ENCODE measurements around the gene GBP4. TPM values are rescaled to one million over a fixed set of nuclear protein-coding genes. Genes with fewer than 3 reads are reported as not detected.
"Not testable (repeated sequence)": the region's sequence is repeated elsewhere in the genome, so short reads cannot be mapped to it uniquely, and the experiment has no call there.

GBP4 gene
- total RNA-seq, result 4.8 to 6.7 TPM (median 5.5 TPM) in 3 replicates

DNA sequence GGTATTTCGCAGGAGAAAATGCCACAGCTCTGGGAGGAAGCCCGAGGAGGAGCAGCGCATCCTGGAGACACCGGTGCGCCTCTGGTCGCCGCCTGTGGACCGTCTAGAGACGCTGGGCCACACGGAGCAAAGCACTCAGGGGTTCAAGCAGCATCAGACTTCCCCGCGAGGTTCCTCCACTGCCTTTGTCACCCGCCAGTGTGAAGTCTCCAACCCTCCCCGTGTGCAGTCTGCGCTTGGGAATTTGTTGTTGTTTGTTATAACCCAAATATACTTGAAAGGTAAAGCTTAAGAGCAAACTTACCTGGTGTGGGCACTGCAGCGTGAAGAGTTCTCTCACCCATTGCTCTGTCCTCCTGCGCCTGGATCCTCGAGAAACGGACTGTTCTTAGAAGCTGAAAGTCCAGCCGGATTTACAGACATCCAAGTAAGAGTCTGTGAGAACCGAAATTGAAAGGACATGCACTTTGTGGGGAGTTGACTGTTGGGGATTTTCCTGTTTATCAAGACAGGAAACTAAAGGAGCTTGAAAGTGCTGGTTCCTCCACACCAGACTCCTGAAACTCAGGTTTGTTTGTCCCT is at the start of gene GBP4:
Gene GBP4, minus strand, starts transcription at position 452 of the 582 bp plus-strand sequence. Its CDS starts 108 bp downstream, at position 344.
- H3K4me3 Mint-ChIP-seq, result peak within 1 kb of the TSS; percentile 63
- H3K9me3 Mint-ChIP-seq, result no peaks in the 10 kb centered on the region
- H3K36me3 Mint-ChIP-seq, result no peaks in the 10 kb centered on the region
- no peak for DNase-seq (ENCODE audit: low spot score in 2 of 2, unreplicated experiment in 2 of 2)
- H3K27ac Mint-ChIP-seq, result peak within 1 kb of the TSS; percentile 83
- TF ChIP-seq CTCF (IDR thresholded peaks at IDR 0.05; ENCODE audit: unreplicated experiment), result no peak
- no peaks in the 10 kb centered on the region for H3K27me3 Mint-ChIP-seq (ENCODE audit: low read depth)
- H3K4me1 Mint-ChIP-seq, result peaks cover 31% of the 10 kb centered on the region

DNA sequence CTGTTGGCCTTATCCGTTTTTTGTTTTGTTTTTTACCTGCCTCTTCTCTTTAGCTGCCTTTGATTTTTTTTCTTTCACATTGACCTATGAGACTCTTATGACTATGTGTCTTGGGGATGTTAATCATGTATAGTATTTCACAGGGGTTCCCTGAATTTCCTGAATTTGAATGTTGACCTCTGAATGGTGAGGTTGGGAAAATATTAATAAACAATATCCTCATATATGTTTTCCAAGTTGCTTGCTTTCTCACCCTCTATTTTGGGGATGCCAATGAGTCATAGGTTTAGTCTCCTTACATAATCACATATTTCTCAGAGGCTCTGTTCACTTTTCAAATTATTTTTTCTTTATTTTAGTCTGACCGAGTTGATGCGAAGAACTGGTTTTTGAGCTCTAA is 44.3 kb upstream of the GBP4 start:
- Mint-ChIP-seq H3K36me3 (no peaks in the 10 kb centered on the region), H3K4me3 (no peak overlapping the region), H3K9me3 (peaks cover 20% of the 10 kb centered on the region), H3K27me3 (ENCODE audit: low read depth) (peaks cover 16% of the 10 kb centered on the region), H3K27ac (no peak overlapping the region), H3K4me1 (no peaks in the 10 kb centered on the region)
- no peak for DNase-seq (ENCODE audit: low spot score in 2 of 2, unreplicated experiment in 2 of 2)
- TF ChIP-seq CTCF (IDR thresholded peaks at IDR 0.05; ENCODE audit: unreplicated experiment), result no peak

- peaks cover 18% of the 10 kb centered on the region for H3K9me3 Mint-ChIP-seq
- no peak overlapping the region for H3K27ac Mint-ChIP-seq
- H3K4me3 Mint-ChIP-seq, result no peak overlapping the region
- DNase-seq (ENCODE audit: low spot score in 2 of 2, unreplicated experiment in 2 of 2), result no peak
- H3K36me3 Mint-ChIP-seq, result peaks cover 3% of the 10 kb centered on the region
- no peak for TF ChIP-seq CTCF (IDR thresholded peaks at IDR 0.05; ENCODE audit: unreplicated experiment)
- H3K4me1 Mint-ChIP-seq, result peaks cover 14% of the 10 kb centered on the region
- H3K27me3 Mint-ChIP-seq (ENCODE audit: low read depth), result no peaks in the 10 kb centered on the region
Observed at GRCh38 chr1:89221341-89221740, 22.6 kb upstream of the GBP4 start.

DNA sequence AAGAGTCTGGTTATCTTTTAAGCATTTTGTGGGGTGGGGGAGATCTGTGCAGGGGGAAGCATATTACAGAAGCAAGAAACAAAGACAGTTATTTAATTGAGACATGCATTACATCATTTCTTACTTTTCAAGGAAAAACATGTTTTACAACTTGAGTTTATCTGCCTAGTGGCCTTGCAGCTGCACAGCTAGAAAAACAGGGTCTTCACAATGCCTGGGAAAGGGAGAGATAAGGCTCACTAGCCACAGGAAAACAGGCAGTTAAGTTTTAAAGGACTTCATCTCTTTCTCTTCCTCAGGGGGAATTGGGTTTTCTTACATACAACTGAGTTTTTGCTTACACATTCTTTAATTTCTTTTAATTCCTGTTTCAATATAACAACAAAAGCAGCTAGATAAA is 21.1 kb upstream of the GBP4 start:
- H3K27me3 Mint-ChIP-seq (ENCODE audit: low read depth); DNase-seq (ENCODE audit: low spot score in 2 of 2, unreplicated experiment in 2 of 2); H3K4me3 Mint-ChIP-seq; H3K36me3 Mint-ChIP-seq: not testable (repeated sequence)
- Mint-ChIP-seq H3K9me3 (peaks cover 14% of the 10 kb centered on the region), H3K4me1 (peaks cover 14% of the 10 kb centered on the region), H3K27ac (peak overlapping the region; percentile 77)

DNA sequence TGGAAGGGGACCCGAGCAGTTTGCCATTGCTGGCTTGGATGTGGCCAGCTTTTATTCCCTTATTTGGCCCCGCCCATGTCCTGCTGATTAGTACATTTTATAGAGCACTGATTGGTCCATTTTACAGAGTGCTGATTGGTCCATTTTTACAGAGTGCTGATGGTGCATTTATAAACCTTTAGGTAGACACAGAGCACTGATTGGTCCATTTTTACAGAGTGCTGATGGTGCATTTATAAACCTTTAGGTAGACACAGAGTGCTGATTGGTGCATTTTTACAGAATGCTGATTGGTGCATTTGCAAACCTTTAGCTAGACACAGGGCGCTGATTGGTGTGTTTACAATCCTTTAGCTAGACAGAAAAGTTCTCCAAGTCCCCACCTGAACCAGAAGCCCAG is 20.2 kb upstream of the GBP4 start:
- Mint-ChIP-seq H3K9me3 (peaks cover 14% of the 10 kb centered on the region), H3K27ac (peak overlapping the region; percentile 26), H3K4me1 (peaks cover 14% of the 10 kb centered on the region)
- not testable (repeated sequence) for H3K4me3 Mint-ChIP-seq; H3K36me3 Mint-ChIP-seq; DNase-seq (ENCODE audit: low spot score in 2 of 2, unreplicated experiment in 2 of 2); H3K27me3 Mint-ChIP-seq (ENCODE audit: low read depth)

DNA sequence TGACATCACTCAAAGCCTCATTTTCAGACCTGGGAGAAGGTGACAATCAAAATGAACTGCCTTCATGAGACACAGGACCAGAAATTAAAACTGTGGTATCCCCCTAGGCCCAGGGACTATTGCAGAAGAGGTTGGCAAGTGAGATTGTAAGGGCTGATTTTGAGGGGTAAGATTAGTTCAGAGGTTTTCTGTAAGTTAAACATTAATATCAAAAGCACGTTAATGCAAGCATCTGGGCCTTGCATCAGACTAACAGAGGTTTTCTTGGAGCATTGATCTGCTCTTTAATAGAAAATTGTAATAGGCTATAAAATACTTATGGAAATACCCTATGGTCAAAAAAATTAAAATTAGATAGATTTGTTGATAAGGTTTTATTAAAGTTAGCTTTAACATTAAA is 14.6 kb upstream of the GBP4 start:
- Mint-ChIP-seq H3K27me3 (ENCODE audit: low read depth) (no peaks in the 10 kb centered on the region), H3K27ac (no peak overlapping the region), H3K4me3 (no peak overlapping the region), H3K4me1 (no peaks in the 10 kb centered on the region), H3K9me3 (peaks cover 32% of the 10 kb centered on the region), H3K36me3 (peaks cover 3% of the 10 kb centered on the region)
- no peak for DNase-seq (ENCODE audit: low spot score in 2 of 2, unreplicated experiment in 2 of 2)
- no peak for TF ChIP-seq CTCF (IDR thresholded peaks at IDR 0.05; ENCODE audit: unreplicated experiment)

Data from mesothelial cell of epicardium (in vitro differentiated cells).